OCI-LY3 (cell line): ENCODE results near the gene ZNF766.

Experiments used
- H2AFZ ChIP-seq: fragments of 200-600, 300-600 bp; shearing (Covaris generic); 2 replicates; pipeline ENCODE4 v1.6.0; 2014; ENCODE audit warnings: antibody characterized with exemption, low read depth, low read length
- H3K27ac ChIP-seq: fragments of 200-600, 300-600 bp; sonication (generic); 2 replicates; pipeline ENCODE4 v1.5.1; 2014; ENCODE audit warnings: mild to moderate bottlenecking, low read length, moderate library complexity, mixed read lengths
- H3K27me3 ChIP-seq: fragments of 200-600, 300-600 bp; sonication (generic); 2 replicates; pipeline ENCODE4 v1.6.1; 2014; ENCODE audit warnings: low read depth, low read length, mixed read lengths
- H3K36me3 ChIP-seq: fragments of 200-600, 300-600 bp; sonication (generic); replicated peaks from 2 replicates; pipeline ENCODE3; 2014; ENCODE audit warnings: low read depth, low read length, mixed read lengths
- H3K4me1 ChIP-seq: fragments of 300-600, 200-600 bp; sonication (generic); 2 replicates; pipeline ENCODE4 v1.6.1; 2014; ENCODE audit warnings: low read length, mixed read lengths
- H3K4me2 ChIP-seq: fragments of 200-600, 300-600 bp; sonication (generic); 2 replicates; pipeline ENCODE4 v1.6.1; 2014; ENCODE audit warnings: low read length, mixed read lengths
- H3K4me3 ChIP-seq: fragments of 300-600, 200-600 bp; sonication (generic); 2 replicates; pipeline ENCODE4 v1.5.1; 2014; ENCODE audit warnings: antibody characterized with exemption, mild to moderate bottlenecking, low read length, moderate library complexity
- H3K79me2 ChIP-seq: fragments of 300-600, 200-600 bp; shearing (Covaris generic); 2 replicates; pipeline ENCODE4 v1.6.1; 2014; ENCODE audit warnings: mild to moderate bottlenecking, low read length, mixed read lengths
- H3K9ac ChIP-seq: fragments of 300-600, 200-600 bp; shearing (Covaris generic); 2 replicates; pipeline ENCODE4 v1.6.0; 2014; ENCODE audit warnings: mild to moderate bottlenecking, low read length, moderate library complexity
- H3K9me3 ChIP-seq: fragments of 200-600, 300-600 bp; shearing (Covaris generic); 2 replicates; pipeline ENCODE4 v1.6.1; 2014; ENCODE audit warnings: low read length, mixed read lengths; ENCODE audit not compliant: insufficient read depth
- H4K20me1 ChIP-seq: fragments of 200-600, 300-600 bp; sonication (generic); 2 replicates; pipeline ENCODE4 v1.6.1; 2016; ENCODE audit warnings: low read length, mixed read lengths; ENCODE audit not compliant: insufficient read depth
- EZH2phosphoT487 ChIP-seq: fragments of 200-600 bp; shearing (Covaris generic); IDR thresholded peaks from 2 replicates; pipeline ENCODE4 v1.6.1; 2018; ENCODE audit warnings: antibody characterized with exemption, mixed run types, low read depth
- TF ChIP-seq, protein P1 (sequence below): fragments of 200-600, 300-600 bp; sonication (generic); IDR thresholded peaks from 2 replicates; pipeline ENCODE4 v1.5.1; 2014; ENCODE audit warnings: antibody characterized with exemption, low read length, low read depth

Gene ZNF766

DNA sequence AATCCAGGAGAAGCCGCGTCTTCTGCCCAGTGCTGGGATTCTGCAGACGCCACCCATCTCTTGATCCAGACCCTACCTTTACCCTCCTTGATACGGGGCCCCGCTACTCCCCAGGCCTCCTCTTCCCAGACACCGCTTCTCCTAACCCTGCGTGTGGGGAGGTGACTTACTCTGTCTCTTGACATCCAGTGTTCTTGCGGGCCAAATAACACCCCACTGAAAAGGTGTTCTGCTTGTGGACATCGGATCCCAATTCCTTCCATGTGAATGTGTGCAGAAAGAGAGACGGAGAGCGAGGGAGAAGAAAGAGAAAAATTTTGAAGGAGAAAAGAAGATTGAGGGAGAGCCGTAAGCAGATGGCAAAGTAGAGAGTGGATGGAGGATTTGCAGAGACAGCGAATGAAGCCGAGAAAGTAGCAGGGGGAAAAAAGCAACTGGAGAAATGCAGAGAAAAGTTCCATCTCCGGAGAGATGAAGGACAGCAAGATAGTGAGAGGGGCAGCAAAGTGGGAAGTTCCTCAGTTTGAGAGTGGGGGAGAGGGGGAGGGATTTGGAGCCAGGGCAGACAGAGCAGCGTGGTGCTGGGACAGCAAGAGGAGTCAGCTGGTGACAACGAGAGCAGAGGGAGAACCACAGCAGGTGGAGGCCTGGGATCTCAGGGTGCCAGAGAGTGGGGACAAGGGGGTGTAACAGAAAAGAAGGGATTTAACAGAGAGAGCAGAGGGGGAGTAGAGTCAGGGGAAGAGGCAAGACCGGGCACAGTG is 28.4 kb downstream of the ZNF766 start:
- no peaks in the 10 kb centered on the region for H3K27me3 ChIP-seq
- H3K27ac ChIP-seq: peak overlapping the region; percentile 58
- peaks cover 12% of the 10 kb centered on the region; the same call in 1 of the 2 replicates for H3K9me3 ChIP-seq
- H3K4me1 ChIP-seq: peaks cover 7% of the 10 kb centered on the region
- H3K36me3 ChIP-seq: peaks cover 61% of the 10 kb centered on the region
- H3K79me2 ChIP-seq: peaks cover 23% of the 10 kb centered on the region
- peak overlapping the region; percentile 85 for H3K4me3 ChIP-seq
- 0 out of 2 replicates have a peak overlapping the region, but pooled peaks have one; percentile 69 for H2AFZ ChIP-seq
- peak overlapping the region; percentile 93 for H3K4me2 ChIP-seq
- peak overlapping the region; percentile 89 for H3K9ac ChIP-seq
- TF ChIP-seq, protein P1, sequence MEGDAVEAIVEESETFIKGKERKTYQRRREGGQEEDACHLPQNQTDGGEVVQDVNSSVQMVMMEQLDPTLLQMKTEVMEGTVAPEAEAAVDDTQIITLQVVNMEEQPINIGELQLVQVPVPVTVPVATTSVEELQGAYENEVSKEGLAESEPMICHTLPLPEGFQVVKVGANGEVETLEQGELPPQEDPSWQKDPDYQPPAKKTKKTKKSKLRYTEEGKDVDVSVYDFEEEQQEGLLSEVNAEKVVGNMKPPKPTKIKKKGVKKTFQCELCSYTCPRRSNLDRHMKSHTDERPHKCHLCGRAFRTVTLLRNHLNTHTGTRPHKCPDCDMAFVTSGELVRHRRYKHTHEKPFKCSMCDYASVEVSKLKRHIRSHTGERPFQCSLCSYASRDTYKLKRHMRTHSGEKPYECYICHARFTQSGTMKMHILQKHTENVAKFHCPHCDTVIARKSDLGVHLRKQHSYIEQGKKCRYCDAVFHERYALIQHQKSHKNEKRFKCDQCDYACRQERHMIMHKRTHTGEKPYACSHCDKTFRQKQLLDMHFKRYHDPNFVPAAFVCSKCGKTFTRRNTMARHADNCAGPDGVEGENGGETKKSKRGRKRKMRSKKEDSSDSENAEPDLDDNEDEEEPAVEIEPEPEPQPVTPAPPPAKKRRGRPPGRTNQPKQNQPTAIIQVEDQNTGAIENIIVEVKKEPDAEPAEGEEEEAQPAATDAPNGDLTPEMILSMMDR: no peak
- no peak for TF ChIP-seq EZH2phosphoT487
- H4K20me1 ChIP-seq: no peaks in the 10 kb centered on the region

DNA sequence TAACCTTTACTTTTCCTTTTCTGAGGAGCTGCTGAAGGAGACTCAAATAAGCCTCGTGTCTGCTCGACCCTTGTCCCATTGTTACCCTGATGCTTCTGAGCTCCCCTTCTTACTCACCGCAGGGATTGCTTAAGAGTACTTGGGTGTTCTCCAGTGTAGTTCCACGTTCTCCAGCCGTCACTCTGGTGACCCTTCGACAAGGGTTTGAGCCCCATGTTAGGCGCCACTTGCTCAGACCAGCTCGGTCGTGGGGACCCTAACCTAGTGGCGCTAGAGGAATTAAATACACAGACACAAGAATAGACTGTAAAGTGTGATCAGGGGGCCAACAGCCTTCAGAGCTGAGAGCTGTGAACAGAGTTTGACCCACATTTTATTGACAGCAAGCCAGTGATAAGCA is 37.9 kb downstream of the ZNF766 start:
- no peak overlapping the region for H3K4me2 ChIP-seq
- no peaks in the 10 kb centered on the region; the same call in 1 of the 2 replicates for H3K79me2 ChIP-seq
- no peak overlapping the region for H3K27ac ChIP-seq
- H3K4me3 ChIP-seq: no peak overlapping the region
- H3K27me3 ChIP-seq: no peaks in the 10 kb centered on the region
- no peak overlapping the region for H2AFZ ChIP-seq
- H4K20me1 ChIP-seq: no peaks in the 10 kb centered on the region
- TF ChIP-seq, protein P1: no peak
- no peak for TF ChIP-seq EZH2phosphoT487
- no peak overlapping the region for H3K9ac ChIP-seq
- H3K9me3 ChIP-seq: peaks cover 47% of the 10 kb centered on the region
- peaks cover 92% of the 10 kb centered on the region for H3K36me3 ChIP-seq
- H3K4me1 ChIP-seq: no peaks in the 10 kb centered on the region

DNA sequence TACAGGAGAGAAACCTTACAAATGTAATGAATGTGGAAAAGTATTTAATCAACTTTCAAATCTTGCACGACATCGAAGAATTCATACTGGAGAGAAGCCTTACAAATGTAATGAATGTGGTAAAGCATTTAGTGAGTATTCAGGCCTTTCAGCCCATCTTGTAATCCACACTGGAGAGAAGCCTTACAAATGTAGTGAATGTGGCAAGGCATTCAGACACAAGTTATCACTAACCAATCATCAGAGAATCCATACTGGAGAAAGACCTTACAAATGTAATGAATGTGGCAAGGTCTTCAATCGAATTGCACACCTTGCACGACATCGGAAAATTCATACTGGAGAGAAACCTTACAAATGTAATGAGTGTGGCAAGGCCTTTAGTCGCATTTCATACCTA is 53.0 kb downstream of the ZNF766 start:
- Histone ChIP-seq H3K27ac (no peak overlapping the region), H3K4me1 (no peaks in the 10 kb centered on the region), H3K9ac (no peak overlapping the region), H3K27me3 (no peaks in the 10 kb centered on the region), H3K36me3 (peaks cover 84% of the 10 kb centered on the region), H3K9me3 (peaks cover 80% of the 10 kb centered on the region), H3K4me2 (no peak overlapping the region), H4K20me1 (no peaks in the 10 kb centered on the region), H2AFZ (no peak overlapping the region), H3K79me2 (no peaks in the 10 kb centered on the region), H3K4me3 (no peak overlapping the region)
- no peak for TF ChIP-seq EZH2phosphoT487
- TF ChIP-seq, protein P1: no peak

DNA sequence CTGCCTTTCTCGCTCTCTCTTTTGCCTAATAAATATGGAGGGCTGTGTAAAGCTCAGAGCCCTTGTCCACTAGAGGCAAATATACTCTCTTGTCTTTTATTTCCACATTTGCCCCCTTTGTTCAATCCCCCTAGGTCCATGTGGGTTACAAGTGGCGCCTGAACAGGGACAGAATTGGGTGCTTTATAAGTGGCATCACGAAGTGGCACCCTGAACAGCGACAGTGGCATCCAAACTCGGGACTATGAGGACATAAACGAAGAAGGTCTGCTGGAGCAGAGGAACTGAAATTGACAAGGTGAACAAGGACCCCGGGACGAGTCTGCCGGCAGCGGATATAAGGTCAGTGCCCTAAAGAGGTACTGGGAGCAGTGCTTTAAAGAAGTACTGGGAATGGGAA is 62.4 kb downstream of the ZNF766 start:
- no peak overlapping the region for H2AFZ ChIP-seq
- H3K27me3 ChIP-seq: no peaks in the 10 kb centered on the region
- TF ChIP-seq, protein P1: no peak
- TF ChIP-seq EZH2phosphoT487: no peak
- no peak overlapping the region for H3K27ac ChIP-seq
- H3K4me3 ChIP-seq: no peak overlapping the region
- no peaks in the 10 kb centered on the region for H3K4me1 ChIP-seq
- no peaks in the 10 kb centered on the region for H3K36me3 ChIP-seq
- H3K9me3 ChIP-seq: peaks cover 43% of the 10 kb centered on the region
- no peak overlapping the region for H3K4me2 ChIP-seq
- no peaks in the 10 kb centered on the region for H3K79me2 ChIP-seq
- no peaks in the 10 kb centered on the region for H4K20me1 ChIP-seq
- no peak overlapping the region for H3K9ac ChIP-seq
